H9 (cell line): ENCODE measurements around the gene EFNA5. TPM values are rescaled to one million over a fixed set of nuclear protein-coding genes. Genes with fewer than 3 reads are reported as not detected.
A peak's percentile ranks its signal among the peaks of the same experiment; 100 is the strongest.

Experiments used
- DNase-seq: peaks from one replicate; pipeline ENCODE4 v3.0.0-alpha.2; 2017
- H2AFZ ChIP-seq: one replicate; pipeline ENCODE4 v1.6.1; 2013; ENCODE audit warnings: mild to moderate bottlenecking, low read length, control low read depth, moderate library complexity
- H2AK5ac ChIP-seq: 2 replicates; pipeline ENCODE4 v1.6.1; 2013; ENCODE audit warnings: low read length, control low read depth, mixed read lengths; ENCODE audit not compliant: insufficient read length
- H2BK120ac ChIP-seq: one replicate; pipeline ENCODE4 v1.6.1; 2013; ENCODE audit warnings: low read depth, mild to moderate bottlenecking, low read length, control low read depth, inconsistent platforms; ENCODE audit not compliant: poor library complexity, severe bottlenecking
- H2BK12ac ChIP-seq: 2 replicates; pipeline ENCODE4 v1.6.1; 2013; ENCODE audit warnings: low read length, control low read depth, mixed read lengths, low read depth; ENCODE audit not compliant: insufficient read length
- H2BK15ac ChIP-seq: 2 replicates; pipeline ENCODE4 v1.6.1; 2013; ENCODE audit warnings: low read depth, low read length, control low read depth
- H2BK20ac ChIP-seq: one replicate; pipeline ENCODE4 v1.6.1; 2013; ENCODE audit warnings: low read depth, mild to moderate bottlenecking, low read length, control low read depth, inconsistent platforms; ENCODE audit not compliant: poor library complexity, severe bottlenecking
- H2BK5ac ChIP-seq: 2 replicates; pipeline ENCODE4 v1.6.1; 2013; ENCODE audit warnings: low read length, control low read depth, mixed read lengths; ENCODE audit not compliant: insufficient read length
- H3K14ac ChIP-seq: 2 replicates; pipeline ENCODE4 v1.6.1; 2013; ENCODE audit warnings: low read length, control low read depth; ENCODE audit not compliant: insufficient read depth
- H3K18ac ChIP-seq: 2 replicates; pipeline ENCODE4 v1.6.1; 2013; ENCODE audit warnings: low read depth, mild to moderate bottlenecking, mixed read lengths, low read length, control low read depth; ENCODE audit not compliant: insufficient read length
- H3K23ac ChIP-seq: 2 replicates; pipeline ENCODE4 v1.6.1; 2013; ENCODE audit warnings: low read length, control low read depth, mixed read lengths, low read depth; ENCODE audit not compliant: insufficient read length
- H3K23me2 ChIP-seq: 2 replicates; pipeline ENCODE4 v1.6.1; 2013; ENCODE audit warnings: low read depth, mild to moderate bottlenecking, mixed read lengths, low read length, control low read depth; ENCODE audit not compliant: insufficient read length, poor library complexity, severe bottlenecking
- H3K27ac ChIP-seq: 2 replicates; pipeline ENCODE4 v1.5.1; 2013; ENCODE audit warnings: low read length, control low read depth, mixed read lengths, low read depth; ENCODE audit not compliant: insufficient read length
- H3K27me3 ChIP-seq: 2 replicates; pipeline ENCODE4 v1.6.1; 2013; ENCODE audit warnings: low read length, control low read depth, inconsistent platforms; ENCODE audit not compliant: insufficient read depth
- H3K4ac ChIP-seq: 2 replicates; pipeline ENCODE4 v1.6.1; 2013; ENCODE audit warnings: low read depth, mild to moderate bottlenecking, control low read depth, inconsistent platforms, low read length, moderate library complexity
- H3K4me1 ChIP-seq: 2 replicates; pipeline ENCODE4 v1.6.1; 2013; ENCODE audit warnings: low read length, control low read depth, inconsistent platforms; ENCODE audit not compliant: insufficient read depth
- H3K4me2 ChIP-seq: 2 replicates; pipeline ENCODE4 v1.6.1; 2013; ENCODE audit warnings: low read length, control low read depth, mixed read lengths; ENCODE audit not compliant: insufficient read length, insufficient read depth
- H3K56ac ChIP-seq: 2 replicates; pipeline ENCODE4 v1.6.1; 2013; ENCODE audit warnings: low read depth, mild to moderate bottlenecking, mixed read lengths, low read length, control low read depth; ENCODE audit not compliant: insufficient read length
- H3K79me1 ChIP-seq: 2 replicates; pipeline ENCODE4 v1.6.1; 2013; ENCODE audit warnings: low read depth, mild to moderate bottlenecking, moderate library complexity, low read length, control low read depth, inconsistent platforms; ENCODE audit not compliant: insufficient read depth, poor library complexity, severe bottlenecking
- H3K79me2 ChIP-seq: 2 replicates; pipeline ENCODE4 v1.6.1; 2013; ENCODE audit warnings: low read length, control low read depth, inconsistent platforms; ENCODE audit not compliant: insufficient read depth
- H3K9ac ChIP-seq: 2 replicates; pipeline ENCODE4 v1.6.1; 2013; ENCODE audit warnings: low read length, control low read depth, mixed read lengths; ENCODE audit not compliant: insufficient read length; ENCODE audit errors: extremely low read depth
- H3K9me3 ChIP-seq: one replicate; pipeline ENCODE4 v1.6.1; 2013; ENCODE audit warnings: low read depth, low read length, inconsistent platforms; ENCODE audit not compliant: control insufficient read depth
- H3T11ph ChIP-seq: one replicate; pipeline ENCODE4 v1.6.1; 2013; ENCODE audit warnings: mild to moderate bottlenecking, low read length, control low read depth, inconsistent platforms
- H4K20me1 ChIP-seq: one replicate; pipeline ENCODE4 v1.6.1; 2013; ENCODE audit not compliant: control insufficient read depth, insufficient read length, insufficient read depth
- H4K5ac ChIP-seq: 2 replicates; pipeline ENCODE4 v1.6.1; 2013; ENCODE audit warnings: low read depth, mild to moderate bottlenecking, mixed read lengths, low read length, control low read depth; ENCODE audit not compliant: insufficient read length
- H4K8ac ChIP-seq: replicated peaks from 2 replicates; pipeline ENCODE4 v1.6.1; 2013; ENCODE audit warnings: low read length, control low read depth, mixed read lengths, low read depth; ENCODE audit not compliant: insufficient read length
- H4K91ac ChIP-seq: 2 replicates; pipeline ENCODE4 v1.6.1; 2013; ENCODE audit warnings: low read depth, mild to moderate bottlenecking, moderate library complexity, mixed read lengths, low read length, control low read depth; ENCODE audit not compliant: insufficient read length
- H3K27ac Mint-ChIP-seq, 3 experiments: 2 replicates in 2 of 3; 3 replicates in 1 of 3; pipeline ENCODE4 v1.8.0; 2020 to 2021; ENCODE audit warnings: mixed read lengths in 3 of 3, mild to moderate bottlenecking in 1 of 3, moderate library complexity in 1 of 3
- H3K27me3 Mint-ChIP-seq: 2 replicates; pipeline ENCODE4 v1.8.0; 2021; ENCODE audit warnings: low read depth, mild to moderate bottlenecking, moderate library complexity, mixed read lengths
- H3K36me3 Mint-ChIP-seq, 3 experiments: 2 replicates in 2 of 3; 3 replicates in 1 of 3; pipeline ENCODE4 v1.8.0; 2020 to 2021; ENCODE audit warnings: low read depth in 3 of 3, mixed read lengths in 3 of 3; ENCODE audit not compliant: insufficient read depth in 1 of 3
- H3K4me1 Mint-ChIP-seq, 2 experiments: 2 replicates each; pipeline ENCODE4 v1.8.0; 2020; ENCODE audit warnings: mixed read lengths in 2 of 2
- H3K4me3 Mint-ChIP-seq, 2 experiments: 2 replicates in 1 of 2; 3 replicates in 1 of 2; pipeline ENCODE4 v1.8.0; 2020 to 2021; ENCODE audit warnings: mild to moderate bottlenecking in 2 of 2, mixed read lengths in 2 of 2, moderate library complexity in 1 of 2
- H3K9me3 Mint-ChIP-seq, 2 experiments: 2 replicates in 1 of 2; 3 replicates in 1 of 2; pipeline ENCODE4 v1.8.0; 2020; ENCODE audit warnings: mild to moderate bottlenecking in 2 of 2, mixed read lengths in 2 of 2, moderate library complexity in 1 of 2
- CTCF ChIP-seq: fragments of 200-600 bp; sonication (generic); conservative IDR thresholded peaks from 3 replicates; pipeline ENCODE4 v1.8.0; 2021; ENCODE audit warnings: antibody characterized with exemption, mild to moderate bottlenecking
- WGBS: extraction: QIAGEN DNeasy Blood & Tissue Kit; methylation state at CpG from one replicate; pipeline ENCODE4 v1.1.7; 2013; ENCODE audit warnings: missing lambda C conversion rate, low lambda C conversion rate, mixed read lengths; ENCODE audit not compliant: insufficient read length; ENCODE audit errors: extremely low coverage; 5-methylcytosine and 5-hydroxymethylcytosine counted together
- total RNA-seq: library from RNA; stranded (reverse); gene quantifications from 2 replicates; pipeline ENCODE4 v1.2.1, GENCODE V29; 2021

The EFNA5 gene
- total RNA-seq, 1 experiment from 2014 or later = 20.4 TPM

GRCh38 chr5:107661038-107661649, 9.6 kb downstream of the EFNA5 start:
- Mint-ChIP-seq H3K36me3 (no peaks in the 10 kb centered on the region), H3K9me3 (no peaks in the 10 kb centered on the region), H3K27me3 (no peaks in the 10 kb centered on the region), H3K4me3 (no peak overlapping the region), H3K4me1 (peaks cover 30 to 37% of the 10 kb centered on the region in 2 experiments), H3K27ac (peak overlapping the region in 2 of 3 experiments; percentile 21 to 79; a peak in 3 of 7 replicates)
- WGBS = no CpG with 5 or more reads among the region's 7 CpGs
- H3K23ac ChIP-seq = no peak overlapping the region
- no peaks in the 10 kb centered on the region for H3K23me2 ChIP-seq
- H2BK15ac ChIP-seq = no peak overlapping the region
- no peak overlapping the region for H2BK12ac ChIP-seq
- no peaks in the 10 kb centered on the region for H4K20me1 ChIP-seq
- H3K4ac ChIP-seq = no peak overlapping the region
- no peak overlapping the region for H4K8ac ChIP-seq
- no peak overlapping the region for H2AK5ac ChIP-seq
- no peak overlapping the region for H4K91ac ChIP-seq
- no peak overlapping the region for H3K18ac ChIP-seq
- no peak overlapping the region for H3K56ac ChIP-seq
- H3K79me2 ChIP-seq = no peaks in the 10 kb centered on the region
- H2BK20ac ChIP-seq = no peak overlapping the region
- H3K4me2 ChIP-seq = no peak overlapping the region
- no peak overlapping the region for H3K9ac ChIP-seq
- H3K14ac ChIP-seq = no peak overlapping the region
- no peak overlapping the region for H2BK120ac ChIP-seq
- DNase-seq = no peak
- H4K5ac ChIP-seq = no peak overlapping the region
- H3K27ac ChIP-seq = no peak overlapping the region
- no peak for TF ChIP-seq CTCF
- H2BK5ac ChIP-seq = no peak overlapping the region
- H3K4me1 ChIP-seq = peaks cover 2% of the 10 kb centered on the region; the same call in 1 of the 2 replicates
- H3T11ph ChIP-seq = no peak overlapping the region
- H3K79me1 ChIP-seq = no peaks in the 10 kb centered on the region
- H2AFZ ChIP-seq = no peak overlapping the region
- no peaks in the 10 kb centered on the region for H3K9me3 ChIP-seq
- no peaks in the 10 kb centered on the region for H3K27me3 ChIP-seq
